Measurements from ENCODE around the gene KMT2D.
A peak's percentile ranks its signal among the peaks of the same experiment; 100 is the strongest.

Gene KMT2D

GRCh38 chr12:49023812-49024211 is 36.8 kb downstream of the KMT2D start:
- H3K9me3 ChIP-seq (ENCODE audit: control insufficient read depth, low read length): no peaks in the 10 kb centered on the region
- WGBS, 2 experiments (ENCODE audit: insufficient coverage in 2 of 2): 80% methylated on average over 1 of the region's 2 CpGs; no CpG with 5 or more reads in 1 of the 2 experiments
- no peak overlapping the region for H3K27ac ChIP-seq (ENCODE audit: low read depth, low read length, severe bottlenecking)
- H3K36me3 ChIP-seq (ENCODE audit: control insufficient read depth, insufficient read depth, low read length): peaks cover 84% of the 10 kb centered on the region
- H3K4me3 ChIP-seq (ENCODE audit: extremely low read depth, insufficient read depth, low read length, poor library complexity, severe bottlenecking): no peak overlapping the region
- peaks cover 12% of the 10 kb centered on the region for H3K4me1 ChIP-seq (ENCODE audit: control insufficient read depth, insufficient read depth, low read length, poor library complexity, severe bottlenecking)

- H3K36me3 ChIP-seq (ENCODE audit: control insufficient read depth, insufficient read depth, low read length): peaks cover 72% of the 10 kb centered on the region
- peaks cover 12% of the 10 kb centered on the region for H3K4me1 ChIP-seq (ENCODE audit: control insufficient read depth, insufficient read depth, low read length, poor library complexity, severe bottlenecking)
- H3K4me3 ChIP-seq (ENCODE audit: extremely low read depth, insufficient read depth, low read length, poor library complexity, severe bottlenecking): no peak overlapping the region
- H3K9me3 ChIP-seq (ENCODE audit: control insufficient read depth, low read length): no peaks in the 10 kb centered on the region
- no peak overlapping the region for H3K27ac ChIP-seq (ENCODE audit: low read depth, low read length, severe bottlenecking)
- WGBS, 2 experiments (ENCODE audit: insufficient coverage in 2 of 2): 97% methylated on average over 14 of the region's 15 CpGs
Observed at GRCh38 chr12:49022558-49023178, 37.9 kb downstream of the KMT2D start.

- Histone ChIP-seq H3K27ac (ENCODE audit: low read depth, low read length, severe bottlenecking) (no peak overlapping the region), H3K4me1 (ENCODE audit: control insufficient read depth, insufficient read depth, low read length, poor library complexity, severe bottlenecking) (peaks cover 12% of the 10 kb centered on the region), H3K9me3 (ENCODE audit: control insufficient read depth, low read length) (no peaks in the 10 kb centered on the region), H3K4me3 (ENCODE audit: extremely low read depth, insufficient read depth, low read length, poor library complexity, severe bottlenecking) (no peak overlapping the region), H3K36me3 (ENCODE audit: control insufficient read depth, insufficient read depth, low read length) (peaks cover 59% of the 10 kb centered on the region)
- WGBS, 2 experiments (ENCODE audit: insufficient coverage in 2 of 2): 92 to 100% methylated on average over 2 to 5 of the region's 11 CpGs
Observed at GRCh38 chr12:49021292-49021915, 39.2 kb downstream of the KMT2D start.

- Histone ChIP-seq H3K36me3 (ENCODE audit: control insufficient read depth, insufficient read depth, low read length) (peaks cover 54% of the 10 kb centered on the region), H3K9me3 (ENCODE audit: control insufficient read depth, low read length) (no peaks in the 10 kb centered on the region), H3K4me3 (ENCODE audit: extremely low read depth, insufficient read depth, low read length, poor library complexity, severe bottlenecking) (no peak overlapping the region), H3K4me1 (ENCODE audit: control insufficient read depth, insufficient read depth, low read length, poor library complexity, severe bottlenecking) (peaks cover 12% of the 10 kb centered on the region), H3K27ac (ENCODE audit: low read depth, low read length, severe bottlenecking) (no peak overlapping the region)
- WGBS, 2 experiments (ENCODE audit: insufficient coverage in 2 of 2): no CpG with 5 or more reads among the region's 6 CpGs
Observed at GRCh38 chr12:49020441-49020840, 40.2 kb downstream of the KMT2D start.

- Histone ChIP-seq H3K4me3 (ENCODE audit: extremely low read depth, insufficient read depth, low read length, poor library complexity, severe bottlenecking) (peak overlapping the region; percentile 67), H3K9me3 (ENCODE audit: control insufficient read depth, low read length) (no peaks in the 10 kb centered on the region), H3K27ac (ENCODE audit: low read depth, low read length, severe bottlenecking) (peak overlapping the region; percentile 98), H3K4me1 (ENCODE audit: control insufficient read depth, insufficient read depth, low read length, poor library complexity, severe bottlenecking) (peaks cover 12% of the 10 kb centered on the region), H3K36me3 (ENCODE audit: control insufficient read depth, insufficient read depth, low read length) (peaks cover 47% of the 10 kb centered on the region)
- WGBS, 2 experiments (ENCODE audit: insufficient coverage in 2 of 2): 90 to 96% methylated on average over 3 to 4 of the region's 10 CpGs
Observed at GRCh38 chr12:49019443-49020324, 40.9 kb downstream of the KMT2D start.

- peak overlapping the region; percentile 67 for H3K4me3 ChIP-seq (ENCODE audit: extremely low read depth, insufficient read depth, low read length, poor library complexity, severe bottlenecking)
- no peaks in the 10 kb centered on the region for H3K9me3 ChIP-seq (ENCODE audit: control insufficient read depth, low read length)
- peak overlapping the region; percentile 98 for H3K27ac ChIP-seq (ENCODE audit: low read depth, low read length, severe bottlenecking)
- peaks cover 40% of the 10 kb centered on the region for H3K36me3 ChIP-seq (ENCODE audit: control insufficient read depth, insufficient read depth, low read length)
- H3K4me1 ChIP-seq (ENCODE audit: control insufficient read depth, insufficient read depth, low read length, poor library complexity, severe bottlenecking): peaks cover 12% of the 10 kb centered on the region
- WGBS, 2 experiments (ENCODE audit: insufficient coverage in 2 of 2): no CpG with 5 or more reads among the region's 8 CpGs
Observed at GRCh38 chr12:49019120-49019430, 41.5 kb downstream of the KMT2D start.

- Histone ChIP-seq H3K27ac (ENCODE audit: low read depth, low read length, severe bottlenecking) (peak within 1 kb of the TSS; percentile 98), H3K4me1 (ENCODE audit: control insufficient read depth, insufficient read depth, low read length, poor library complexity, severe bottlenecking) (peaks cover 12% of the 10 kb centered on the region), H3K9me3 (ENCODE audit: control insufficient read depth, low read length) (no peaks in the 10 kb centered on the region), H3K36me3 (ENCODE audit: control insufficient read depth, insufficient read depth, low read length) (peaks cover 35% of the 10 kb centered on the region), H3K4me3 (ENCODE audit: extremely low read depth, insufficient read depth, low read length, poor library complexity, severe bottlenecking) (peak within 1 kb of the TSS; percentile 67)
- WGBS, 2 experiments (ENCODE audit: insufficient coverage in 2 of 2): 0 to 1% methylated on average over 38 to 43 of the region's 59 CpGs
Observed at GRCh38 chr12:49018261-49019119, 42.1 kb downstream of the KMT2D start, which contains the start of gene PRKAG1. Gene PRKAG1 (minus strand): TSS chr12:49018776. CDS start chr12:49018740, 36 bp downstream.

GRCh38 chr12:49017891-49018260 is 42.7 kb downstream of the KMT2D start:
- Histone ChIP-seq H3K4me3 (ENCODE audit: extremely low read depth, insufficient read depth, low read length, poor library complexity, severe bottlenecking) (peak overlapping the region; percentile 67), H3K27ac (ENCODE audit: low read depth, low read length, severe bottlenecking) (peak overlapping the region; percentile 98), H3K9me3 (ENCODE audit: control insufficient read depth, low read length) (no peaks in the 10 kb centered on the region), H3K36me3 (ENCODE audit: control insufficient read depth, insufficient read depth, low read length) (peaks cover 29% of the 10 kb centered on the region), H3K4me1 (ENCODE audit: control insufficient read depth, insufficient read depth, low read length, poor library complexity, severe bottlenecking) (peaks cover 12% of the 10 kb centered on the region)
- 19 to 26% methylated on average over 6 to 8 of the region's 8 CpGs for WGBS, 2 experiments (ENCODE audit: insufficient coverage in 2 of 2)

GRCh38 chr12:49015196-49015595 is 45.4 kb downstream of the KMT2D start:
- H3K4me1 ChIP-seq (ENCODE audit: control insufficient read depth, insufficient read depth, low read length, poor library complexity, severe bottlenecking): peaks cover 9% of the 10 kb centered on the region
- no peak overlapping the region for H3K4me3 ChIP-seq (ENCODE audit: extremely low read depth, insufficient read depth, low read length, poor library complexity, severe bottlenecking)
- no peak overlapping the region for H3K27ac ChIP-seq (ENCODE audit: low read depth, low read length, severe bottlenecking)
- peaks cover 18% of the 10 kb centered on the region for H3K36me3 ChIP-seq (ENCODE audit: control insufficient read depth, insufficient read depth, low read length)
- 91 to 100% methylated on average over 1 of the region's 1 CpG for WGBS, 2 experiments (ENCODE audit: insufficient coverage in 2 of 2)
- no peaks in the 10 kb centered on the region for H3K9me3 ChIP-seq (ENCODE audit: control insufficient read depth, low read length)

- WGBS, 2 experiments (ENCODE audit: insufficient coverage in 2 of 2): 38 to 80% methylated on average over 1 of the region's 1 CpG
- Histone ChIP-seq H3K36me3 (ENCODE audit: control insufficient read depth, insufficient read depth, low read length) (peaks cover 18% of the 10 kb centered on the region), H3K27ac (ENCODE audit: low read depth, low read length, severe bottlenecking) (no peak overlapping the region), H3K9me3 (ENCODE audit: control insufficient read depth, low read length) (no peaks in the 10 kb centered on the region), H3K4me3 (ENCODE audit: extremely low read depth, insufficient read depth, low read length, poor library complexity, severe bottlenecking) (no peak overlapping the region), H3K4me1 (ENCODE audit: control insufficient read depth, insufficient read depth, low read length, poor library complexity, severe bottlenecking) (peaks cover 4% of the 10 kb centered on the region)
Observed at GRCh38 chr12:49014547-49014946, 46.0 kb downstream of the KMT2D start.
